ENCODE data around the gene SPATA12.

GRCh38 chr3:57073628-57074027 lies 13.2 kb downstream of the SPATA12 start:
- TF ChIP-seq CTCF (conservative IDR thresholded peaks at IDR 0.05; ENCODE audit: low read depth, low read length) (no peak), EZH2 (IDR thresholded peaks at IDR 0.05; ENCODE audit: low read length, unreplicated experiment) (no peak), EZH2phosphoT487 (IDR thresholded peaks at IDR 0.05; ENCODE audit: borderline replicate concordance, low read length) (no peak)
